K562 (cell line): ENCODE data around the gene NDUFS8. TPM values are rescaled to one million over a fixed set of nuclear protein-coding genes. Genes with fewer than 3 reads are reported as not detected.
A peak's percentile ranks its signal among the peaks of the same experiment; 100 is the strongest.

Experiments used
- ATAC-seq: fragments of 200-7000 bp; cut with Tn5 transposase; 3 replicates; pipeline ENCODE4 v1.9.1; 2020; ENCODE audit warnings: moderate library complexity
- BruUV-seq: library from RNA; stranded (reverse); fragments of 400-500 nt; replicated peaks from 2 replicates; lab custom pipeline; 2021; lab: Mats Ljungman, UMichigan
- CTCF ChIA-PET: fragments of 300-600 bp; formaldehyde crosslinking; extraction: SDS; loops from one replicate; lab custom pipeline; 2021; ENCODE audit warnings: low intra/inter-chr PET ratio; lab: Yijun Ruan, JAX
- POLR2A ChIA-PET: fragments of 300-600, 350-650 bp; sonication (Branson Sonifier 250); formaldehyde crosslinking; extraction: SDS; loops from one replicate; lab custom pipeline; 2021; ENCODE audit warnings: antibody characterized with exemption, inconsistent platforms; lab: Yijun Ruan, JAX
- DNase-seq, 4 experiments: peaks; one replicate each; pipeline versions ENCODE4 v3.0.0 to v3.0.0-alpha.2; 2011 to 2018; ENCODE audit warnings: low spot score in 3 of 4, mixed read lengths in 3 of 4; ENCODE audit errors: extremely low read depth in 1 of 4
- FAIRE-seq: peaks from 2 replicates; lab custom pipeline; 2011; peaks lifted over from hg19 to GRCh38; lab: Jason Lieb, UNC
- H2AFZ ChIP-seq: 2 replicates; pipeline ENCODE4 v1.6.0; 2011; ENCODE audit warnings: low read depth, low read length, control low read depth, inconsistent platforms
- H3K27ac ChIP-seq: fragments of 200-600 bp; 3 replicates; pipeline ENCODE4 v1.8.0; 2011; ENCODE audit warnings: low read depth, mild to moderate bottlenecking, control low read depth, inconsistent platforms, low read length, moderate library complexity, mixed read lengths; ENCODE audit errors: extremely low read depth
- H3K27me3 ChIP-seq, 2 experiments: fragments of 300-600 bp in 1 of 2; 2 replicates in 1 of 2; 3 replicates in 1 of 2; pipeline versions ENCODE4 v1.6.0 to v1.8.0; 2011; ENCODE audit warnings: inconsistent platforms in 2 of 2, low read length in 2 of 2, mild to moderate bottlenecking in 1 of 2, mixed read lengths in 1 of 2, moderate library complexity in 1 of 2; ENCODE audit not compliant: control insufficient read depth in 2 of 2, insufficient read depth in 2 of 2
- H3K36me3 ChIP-seq: fragments of 300-600 bp; 3 replicates; pipeline ENCODE4 v1.8.0; 2011; ENCODE audit warnings: mild to moderate bottlenecking, low read length, inconsistent platforms; ENCODE audit not compliant: control insufficient read depth, insufficient read depth
- H3K4me1 ChIP-seq, 2 experiments: fragments of 200-600 bp in 1 of 2; replicated peaks in 1 of 2; 2 replicates in 1 of 2; 3 replicates in 1 of 2; pipeline versions ENCODE4 v1.5.1 to v1.8.0; 2011; ENCODE audit warnings: inconsistent platforms in 2 of 2, low read length in 2 of 2, mild to moderate bottlenecking in 1 of 2, mixed read lengths in 1 of 2, moderate library complexity in 1 of 2; ENCODE audit not compliant: control insufficient read depth in 2 of 2, insufficient read depth in 2 of 2
- H3K4me2 ChIP-seq: 2 replicates; pipeline ENCODE4 v1.6.1; 2011; ENCODE audit warnings: low read length, control low read depth, inconsistent platforms, mixed read lengths; ENCODE audit not compliant: insufficient read depth
- H3K4me3 ChIP-seq: fragments of 200-600 bp; sonication (generic), shearing (Covaris generic); 2 replicates; pipeline ENCODE4 v1.5.1; 2016; ENCODE audit warnings: control low read depth, inconsistent platforms
- H3K79me2 ChIP-seq: fragments of 200-600 bp; 3 replicates; pipeline ENCODE4 v1.8.0; 2011; ENCODE audit warnings: low read length, inconsistent platforms; ENCODE audit not compliant: control insufficient read depth, insufficient read depth
- H3K9ac ChIP-seq, 2 experiments: 2 replicates each; pipeline versions ENCODE4 v1.6.0 to v1.6.1; 2011; ENCODE audit warnings: low read depth in 2 of 2, low read length in 2 of 2, control low read depth in 1 of 2, inconsistent platforms in 1 of 2, mild to moderate bottlenecking in 1 of 2, mixed read lengths in 1 of 2; ENCODE audit not compliant: insufficient read depth in 1 of 2
- H3K9me1 ChIP-seq: one replicate; pipeline ENCODE4 v1.6.0; 2011; ENCODE audit warnings: inconsistent platforms, mild to moderate bottlenecking, low read length, moderate library complexity; ENCODE audit not compliant: control insufficient read depth, insufficient read depth
- H3K9me3 ChIP-seq: replicated peaks from 2 replicates; pipeline ENCODE4 v1.5.1; 2011; ENCODE audit warnings: low read depth, low read length, inconsistent platforms; ENCODE audit not compliant: control insufficient read depth, insufficient read depth
- H4K20me1 ChIP-seq: replicated peaks from 2 replicates; pipeline ENCODE4 v1.6.1; 2011; ENCODE audit warnings: low read length, inconsistent platforms, mixed read lengths; ENCODE audit not compliant: control insufficient read depth, insufficient read depth
- CREBBP ChIP-seq: IDR thresholded peaks from one replicate; pipeline ENCODE4 v1.6.1; 2012; ENCODE audit warnings: low read depth, mild to moderate bottlenecking, control low read depth, inconsistent platforms, low read length
- ELF4 ChIP-seq: fragments of 450-650 bp; formaldehyde crosslinking; IDR thresholded peaks from 2 replicates; pipeline ENCODE4 v1.4.0; 2022; ENCODE audit warnings: missing genetic modification characterization
- MAFK ChIP-seq: IDR thresholded peaks from 2 replicates; pipeline ENCODE4 v1.6.1; 2011; ENCODE audit warnings: low read length, improper control_type of control experiment
- MTA2 ChIP-seq: fragments of 450-650 bp; IDR thresholded peaks from 2 replicates; pipeline ENCODE4 v1.6.1; 2016; ENCODE audit warnings: low read depth
- NCOA4 ChIP-seq: fragments of 450-650 bp; IDR thresholded peaks from 2 replicates; pipeline ENCODE4 v1.6.1; 2018; ENCODE audit warnings: mild to moderate bottlenecking; ENCODE audit not compliant: partially characterized antibody
- PRMT5 ChIP-seq: sonication (generic); formaldehyde crosslinking; IDR thresholded peaks from 2 replicates; pipeline ENCODE4 v1.5.0; 2020; ENCODE audit warnings: missing genetic modification reagents
- RBM25 ChIP-seq: fragments of 200-400 bp; formaldehyde crosslinking; IDR thresholded peaks from 2 replicates; pipeline ENCODE4 v1.6.1; 2018; ENCODE audit warnings: low read length, low read depth, moderate library complexity; ENCODE audit not compliant: severe bottlenecking
- SPI1 ChIP-seq: IDR thresholded peaks from 2 replicates; pipeline ENCODE4 v1.6.1; 2011; ENCODE audit warnings: low read depth, low read length, control low read depth, borderline replicate concordance
- SRF ChIP-seq, 2 experiments: fragments of 250-450, 450-650 bp in 1 of 2; sonication (Bioruptor Pico) in 1 of 2; sonication (generic) in 1 of 2; formaldehyde crosslinking; IDR thresholded peaks; 2 replicates each; pipeline versions ENCODE4 v1.5.0 to v1.5.1; 2020 to 2022; ENCODE audit warnings: mild to moderate bottlenecking in 1 of 2, missing genetic modification reagents in 1 of 2
- ZFP30 ChIP-seq: fragments of 250-450 bp; sonication (Bioruptor Pico); IDR thresholded peaks from 2 replicates; pipeline ENCODE4 v1.8.0; 2022; ENCODE audit warnings: moderate library complexity, mild to moderate bottlenecking, inconsistent platforms, borderline replicate concordance
- ZNF212 ChIP-seq: fragments of 450-650 bp; formaldehyde crosslinking; IDR thresholded peaks from 2 replicates; pipeline ENCODE4 v1.4.0; 2020; ENCODE audit warnings: mild to moderate bottlenecking
- WGBS: fragments of 100-300 bp; shearing (Covaris generic); methylation state at CpG from one replicate; pipeline ENCODE4 v1.1.6; 2016; ENCODE audit warnings: low coverage, mixed read lengths; ENCODE audit not compliant: insufficient coverage; ENCODE audit errors: missing lambda C conversion rate; 5-methylcytosine and 5-hydroxymethylcytosine counted together
- in situ Hi-C: fragments of 300-500 bp; cut with MboI; formaldehyde crosslinking; loops from 4 replicates; pipeline ENCODE4 v1.15.0; 2018; ENCODE audit warnings: inconsistent platforms, mixed read lengths
- intact Hi-C: fragments of 100-400 bp; cut with micrococcal nuclease; formaldehyde crosslinking; loops from 2 replicates; pipeline ENCODE4 v1.14.2; 2022
- polyA plus RNA-seq, 8 experiments: library from polyadenylated mRNA; depleted of rRNA in 4 of 8; stranded (reverse) in 5 of 8; unstranded in 3 of 8; fragments of >200 nt; fragmentation: Nextera tagmentation in 2 of 8; fragmentation: Illumina TruSeq in 1 of 8; extraction: Ambion mirVana in 2 of 8; extraction: Trizol in 1 of 8; gene quantifications; 2 replicates each; pipeline versions ENCODE4 v1.2.1 to v1.2.3, GENCODE V29; 2011 to 2014; ENCODE audit warnings: inconsistent platforms in 1 of 8, missing spikeins in 1 of 8
- total RNA-seq, 7 experiments: library from RNA; depleted of rRNA in 6 of 7; stranded (reverse); fragments of >200 nt in 6 of 7; fragmentation: Illumina TruSeq in 2 of 7; extraction: Trizol in 2 of 7; gene quantifications; 2 replicates each; pipeline versions ENCODE4 v1.2.1 to v1.2.3, GENCODE V29; 2011 to 2021; ENCODE audit warnings: low replicate concordance in 1 of 7
- TF ChIP-seq, protein P1 (sequence below): fragments of 250-450 bp; sonication (Bioruptor Pico); IDR thresholded peaks from 2 replicates; pipeline ENCODE4 v1.5.0; 2020; ENCODE audit warnings: mild to moderate bottlenecking, borderline replicate concordance
- TF ChIP-seq, protein P2 (sequence below): fragments of 450-650 bp; formaldehyde crosslinking; IDR thresholded peaks from 2 replicates; pipeline ENCODE4 v1.4.0; 2020; ENCODE audit warnings: mild to moderate bottlenecking, moderate library complexity
- TF ChIP-seq, protein P3 (sequence below): sonication (generic); formaldehyde crosslinking; IDR thresholded peaks from 2 replicates; pipeline ENCODE4 v1.8.0; 2022; ENCODE audit warnings: mild to moderate bottlenecking, missing genetic modification reagents

Gene NDUFS8
- total and polyA plus RNA-seq, 9 of the 15 experiments (the other 6 are each of a cell fraction or from before 2014, with no cell fraction given) = 36.5 to 351 (median 101) TPM

- TF ChIP-seq, protein P1, sequence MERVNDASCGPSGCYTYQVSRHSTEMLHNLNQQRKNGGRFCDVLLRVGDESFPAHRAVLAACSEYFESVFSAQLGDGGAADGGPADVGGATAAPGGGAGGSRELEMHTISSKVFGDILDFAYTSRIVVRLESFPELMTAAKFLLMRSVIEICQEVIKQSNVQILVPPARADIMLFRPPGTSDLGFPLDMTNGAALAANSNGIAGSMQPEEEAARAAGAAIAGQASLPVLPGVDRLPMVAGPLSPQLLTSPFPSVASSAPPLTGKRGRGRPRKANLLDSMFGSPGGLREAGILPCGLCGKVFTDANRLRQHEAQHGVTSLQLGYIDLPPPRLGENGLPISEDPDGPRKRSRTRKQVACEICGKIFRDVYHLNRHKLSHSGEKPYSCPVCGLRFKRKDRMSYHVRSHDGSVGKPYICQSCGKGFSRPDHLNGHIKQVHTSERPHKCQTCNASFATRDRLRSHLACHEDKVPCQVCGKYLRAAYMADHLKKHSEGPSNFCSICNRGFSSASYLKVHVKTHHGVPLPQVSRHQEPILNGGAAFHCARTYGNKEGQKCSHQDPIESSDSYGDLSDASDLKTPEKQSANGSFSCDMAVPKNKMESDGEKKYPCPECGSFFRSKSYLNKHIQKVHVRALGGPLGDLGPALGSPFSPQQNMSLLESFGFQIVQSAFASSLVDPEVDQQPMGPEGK (CRISPR knock-in tag) = no peak
- peak; percentile 46 to 93; a peak in 3 of 4 replicates for TF ChIP-seq SRF (CRISPR knock-in tag; IDR thresholded peaks at IDR 0.05)
Measured at GRCh38 chr11:68039526-68040086, 9.1 kb downstream of the NDUFS8 start (continued).

- Histone ChIP-seq H3K4me1 (peaks cover 44 to 93% of the 10 kb centered on the region in 2 experiments), H3K9me3 (no peaks in the 10 kb centered on the region), H3K36me3 (peaks cover 51% of the 10 kb centered on the region; the same call in 2 of the 3 replicates), H3K27ac (peak overlapping the region; percentile 83), H4K20me1 (peaks cover 4% of the 10 kb centered on the region; the same call in 1 of the 2 replicates), H3K9me1 (no peaks in the 10 kb centered on the region), H3K79me2 (peaks cover 37% of the 10 kb centered on the region), H3K4me2 (peak overlapping the region; percentile 74), H2AFZ (peak overlapping the region; percentile 66), H3K9ac (peak overlapping the region; percentile 72 to 90), H3K4me3 (peak overlapping the region; percentile 92), H3K27me3 (no peaks in the 10 kb centered on the region)
- TSS peak; percentile 41 for BruUV-seq
- FAIRE-seq (peak; percentile 52), ATAC-seq (peak; percentile 48), DNase-seq (peak in 3 of 4 experiments; percentile 51 to 71 (median 69))
- in situ Hi-C loops = no loop called here
- intact Hi-C loops = no loop called here
- ChIA-PET CTCF (interaction anchor here (0.6 kb wide), 1 partner anchor 272 kb away, joined by 3 read pairs; no protein-coding TSS in a partner anchor), POLR2A (interaction anchor here (0.6 to 4.9 kb wide), 6 partner anchors 8 to 43 kb away, joined by 3 to 55 read pairs (median 7); partner anchors contain the start of gene NDUFS8)
- 6% methylated on average over 16 of the region's 22 CpGs for WGBS
- peak; percentile 96 for TF ChIP-seq SPI1
- peak; percentile 12 for TF ChIP-seq RBM25
- no peak for TF ChIP-seq ZNF212 (CRISPR knock-in tag)
- TF ChIP-seq CREBBP = no peak
- TF ChIP-seq ZFP30 (CRISPR knock-in tag) = no peak
- TF ChIP-seq ELF4 (CRISPR knock-in tag) = no peak
- TF ChIP-seq, protein P2, sequence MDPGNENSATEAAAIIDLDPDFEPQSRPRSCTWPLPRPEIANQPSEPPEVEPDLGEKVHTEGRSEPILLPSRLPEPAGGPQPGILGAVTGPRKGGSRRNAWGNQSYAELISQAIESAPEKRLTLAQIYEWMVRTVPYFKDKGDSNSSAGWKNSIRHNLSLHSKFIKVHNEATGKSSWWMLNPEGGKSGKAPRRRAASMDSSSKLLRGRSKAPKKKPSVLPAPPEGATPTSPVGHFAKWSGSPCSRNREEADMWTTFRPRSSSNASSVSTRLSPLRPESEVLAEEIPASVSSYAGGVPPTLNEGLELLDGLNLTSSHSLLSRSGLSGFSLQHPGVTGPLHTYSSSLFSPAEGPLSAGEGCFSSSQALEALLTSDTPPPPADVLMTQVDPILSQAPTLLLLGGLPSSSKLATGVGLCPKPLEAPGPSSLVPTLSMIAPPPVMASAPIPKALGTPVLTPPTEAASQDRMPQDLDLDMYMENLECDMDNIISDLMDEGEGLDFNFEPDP (CRISPR knock-in tag) = no peak
- no peak for TF ChIP-seq MTA2
- TF ChIP-seq MAFK = no peak
- TF ChIP-seq, protein P3, sequence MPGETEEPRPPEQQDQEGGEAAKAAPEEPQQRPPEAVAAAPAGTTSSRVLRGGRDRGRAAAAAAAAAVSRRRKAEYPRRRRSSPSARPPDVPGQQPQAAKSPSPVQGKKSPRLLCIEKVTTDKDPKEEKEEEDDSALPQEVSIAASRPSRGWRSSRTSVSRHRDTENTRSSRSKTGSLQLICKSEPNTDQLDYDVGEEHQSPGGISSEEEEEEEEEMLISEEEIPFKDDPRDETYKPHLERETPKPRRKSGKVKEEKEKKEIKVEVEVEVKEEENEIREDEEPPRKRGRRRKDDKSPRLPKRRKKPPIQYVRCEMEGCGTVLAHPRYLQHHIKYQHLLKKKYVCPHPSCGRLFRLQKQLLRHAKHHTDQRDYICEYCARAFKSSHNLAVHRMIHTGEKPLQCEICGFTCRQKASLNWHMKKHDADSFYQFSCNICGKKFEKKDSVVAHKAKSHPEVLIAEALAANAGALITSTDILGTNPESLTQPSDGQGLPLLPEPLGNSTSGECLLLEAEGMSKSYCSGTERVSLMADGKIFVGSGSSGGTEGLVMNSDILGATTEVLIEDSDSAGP = no peak
- TF ChIP-seq PRMT5 (CRISPR knock-in tag) = no peak
- no peak for TF ChIP-seq NCOA4
Measured at GRCh38 chr11:68040101-68040956, 9.8 kb downstream of the NDUFS8 start.
